ENCODE data around the gene FBN1. TPM values are rescaled to one million over a fixed set of nuclear protein-coding genes. Genes with fewer than 3 reads are reported as not detected.
A peak's percentile ranks its signal among the peaks of the same experiment; 100 is the strongest.

Gene FBN1
- total RNA-seq = under 1 TPM; 0.20 to 0.22 TPM
- not detected for polyA plus RNA-seq

GRCh38 chr15:48645558-48646330 lies at the start of gene FBN1:
Gene FBN1, minus strand, starts transcription at chr15:48645709. Its CDS starts 940 bp downstream, at chr15:48644769.
- Mint-ChIP-seq H3K9me3 (peaks cover 0 to 2% (median 0%) of the 10 kb centered on the region in 8 donors), H3K36me3 (no peaks in the 10 kb centered on the region), H3K27ac (no peak within 1 kb of the TSS), H3K27me3 (peaks cover 19 to 24% of the 10 kb centered on the region in 2 donors), H3K4me1 (peaks cover 0 to 5% (median 3%) of the 10 kb centered on the region in 4 donors), H3K4me3 (peak within 1 kb of the TSS in 3 of 8 donors; percentile 14 to 65 (median 48))
- Histone ChIP-seq H3K27ac (ENCODE audit: low read depth, low read length) (no peak within 1 kb of the TSS), H3K27me3 (ENCODE audit: insufficient read depth, low read length) (no peaks in the 10 kb centered on the region), H3K4me1 (ENCODE audit: insufficient read depth, low read length) (no peaks in the 10 kb centered on the region), H3K36me3 (ENCODE audit: insufficient read depth, low read length) (no peaks in the 10 kb centered on the region), H3K9me3 (ENCODE audit: control insufficient read depth in 1 of 2, low read length in 2 of 2) (no peaks in the 10 kb centered on the region), H3K4me3 (ENCODE audit: low read length in 2 of 2) (no peak within 1 kb of the TSS)
- POLR2A ChIA-PET (ENCODE audit: partially characterized antibody) = no interaction called here
- CTCF ChIA-PET (ENCODE audit: partially characterized antibody) = no interaction called here
- DNase-seq = no peak
- intact Hi-C loops (cut with micrococcal nuclease) = no loop called here

- no peaks in the 10 kb centered on the region for H3K4me1 ChIP-seq (ENCODE audit: insufficient read depth, low read length)
- no peaks in the 10 kb centered on the region for H3K27me3 ChIP-seq (ENCODE audit: insufficient read depth, low read length)
- H3K36me3 ChIP-seq (ENCODE audit: insufficient read depth, low read length) = no peaks in the 10 kb centered on the region
- intact Hi-C loops (cut with micrococcal nuclease) = no loop called here
- DNase-seq = no peak
- Mint-ChIP-seq H3K36me3 (no peaks in the 10 kb centered on the region), H3K4me1 (no peaks in the 10 kb centered on the region), H3K27ac (no peak overlapping the region), H3K27me3 (no peaks in the 10 kb centered on the region), H3K4me3 (no peak overlapping the region), H3K9me3 (peaks cover 0 to 3% (median 0%) of the 10 kb centered on the region in 8 donors)
- no peaks in the 10 kb centered on the region for H3K9me3 ChIP-seq (ENCODE audit: control insufficient read depth in 1 of 2, low read length in 2 of 2)
- ChIA-PET POLR2A (ENCODE audit: partially characterized antibody) (no interaction called here), CTCF (ENCODE audit: partially characterized antibody) (no interaction called here)
- no peak overlapping the region for H3K4me3 ChIP-seq (ENCODE audit: low read length in 2 of 2)
- no peak overlapping the region for H3K27ac ChIP-seq (ENCODE audit: low read depth, low read length)
Measured at GRCh38 chr15:48693484-48693883, 48.0 kb upstream of the FBN1 start.

GRCh38 chr15:48688493-48688892 lies 43.0 kb upstream of the FBN1 start:
- ChIA-PET CTCF (ENCODE audit: partially characterized antibody) (no interaction called here), POLR2A (ENCODE audit: partially characterized antibody) (no interaction called here)
- Histone ChIP-seq H3K9me3 (ENCODE audit: control insufficient read depth in 1 of 2, low read length in 2 of 2) (no peaks in the 10 kb centered on the region), H3K4me1 (ENCODE audit: insufficient read depth, low read length) (no peaks in the 10 kb centered on the region), H3K27ac (ENCODE audit: low read depth, low read length) (no peak overlapping the region), H3K4me3 (ENCODE audit: low read length in 2 of 2) (no peak overlapping the region), H3K36me3 (ENCODE audit: insufficient read depth, low read length) (no peaks in the 10 kb centered on the region), H3K27me3 (ENCODE audit: insufficient read depth, low read length) (no peaks in the 10 kb centered on the region)
- Mint-ChIP-seq H3K4me3 (no peak overlapping the region), H3K27me3 (no peaks in the 10 kb centered on the region), H3K27ac (no peak overlapping the region), H3K9me3 (peaks cover 0 to 11% (median 3%) of the 10 kb centered on the region in 8 donors), H3K36me3 (peaks cover 0 to 3% of the 10 kb centered on the region in 2 donors), H3K4me1 (no peaks in the 10 kb centered on the region)
- no peak for DNase-seq
- intact Hi-C loops (cut with micrococcal nuclease) = no loop called here

- Histone ChIP-seq H3K9me3 (ENCODE audit: control insufficient read depth in 1 of 2, low read length in 2 of 2) (no peaks in the 10 kb centered on the region), H3K4me1 (ENCODE audit: insufficient read depth, low read length) (no peaks in the 10 kb centered on the region), H3K27me3 (ENCODE audit: insufficient read depth, low read length) (no peaks in the 10 kb centered on the region), H3K36me3 (ENCODE audit: insufficient read depth, low read length) (no peaks in the 10 kb centered on the region), H3K27ac (ENCODE audit: low read depth, low read length) (no peak overlapping the region), H3K4me3 (ENCODE audit: low read length in 2 of 2) (no peak overlapping the region)
- CTCF ChIA-PET (ENCODE audit: partially characterized antibody) = interaction anchor here (1.0 kb wide), 1 partner anchor 35 kb away, joined by 3 read pairs; no protein-coding TSS in a partner anchor
- Mint-ChIP-seq H3K9me3 (peaks cover 0 to 11% (median 3%) of the 10 kb centered on the region in 8 donors), H3K27ac (peak overlapping the region in 1 of 7 donors; percentile 53), H3K36me3 (peaks cover 0 to 3% of the 10 kb centered on the region in 2 donors), H3K4me1 (no peaks in the 10 kb centered on the region), H3K27me3 (no peaks in the 10 kb centered on the region), H3K4me3 (no peak overlapping the region)
- intact Hi-C loops (cut with micrococcal nuclease) = no loop called here
- POLR2A ChIA-PET (ENCODE audit: partially characterized antibody) = no interaction called here
- DNase-seq = no peak
Measured at GRCh38 chr15:48683991-48684765, 38.7 kb upstream of the FBN1 start.

- ChIA-PET POLR2A (ENCODE audit: partially characterized antibody) (no interaction called here), CTCF (ENCODE audit: partially characterized antibody) (no interaction called here)
- no peaks in the 10 kb centered on the region for H3K4me1 Mint-ChIP-seq
Measured at GRCh38 chr15:48682942-48683651, 37.6 kb upstream of the FBN1 start.

GRCh38 chr15:48681353-48681752 lies 35.8 kb upstream of the FBN1 start:
- POLR2A ChIA-PET (ENCODE audit: partially characterized antibody) = no interaction called here
- H3K4me3 Mint-ChIP-seq = no peak overlapping the region
- H3K27me3 Mint-ChIP-seq = peaks cover 0 to 1% of the 10 kb centered on the region in 2 donors
- CTCF ChIA-PET (ENCODE audit: partially characterized antibody) = no interaction called here
- H3K9me3 Mint-ChIP-seq = peaks cover 0 to 4% (median 1%) of the 10 kb centered on the region in 8 donors
- peaks cover 0 to 3% of the 10 kb centered on the region in 2 donors for H3K36me3 Mint-ChIP-seq
- intact Hi-C loops (cut with micrococcal nuclease) = no loop called here
- no peak overlapping the region for H3K27ac Mint-ChIP-seq
- Histone ChIP-seq H3K27me3 (ENCODE audit: insufficient read depth, low read length) (no peaks in the 10 kb centered on the region), H3K4me3 (ENCODE audit: low read length in 2 of 2) (no peak overlapping the region), H3K27ac (ENCODE audit: low read depth, low read length) (no peak overlapping the region), H3K9me3 (ENCODE audit: control insufficient read depth in 1 of 2, low read length in 2 of 2) (no peaks in the 10 kb centered on the region), H3K4me1 (ENCODE audit: insufficient read depth, low read length) (no peaks in the 10 kb centered on the region), H3K36me3 (ENCODE audit: insufficient read depth, low read length) (no peaks in the 10 kb centered on the region)
- H3K4me1 Mint-ChIP-seq = no peaks in the 10 kb centered on the region
- no peak for DNase-seq

More at GRCh38 chr15:48682942-48683651, 37.6 kb upstream of the FBN1 start:
- Histone ChIP-seq H3K4me3 (ENCODE audit: low read length in 2 of 2) (no peak overlapping the region), H3K27ac (ENCODE audit: low read depth, low read length) (no peak overlapping the region), H3K27me3 (ENCODE audit: insufficient read depth, low read length) (no peaks in the 10 kb centered on the region), H3K4me1 (ENCODE audit: insufficient read depth, low read length) (no peaks in the 10 kb centered on the region), H3K9me3 (ENCODE audit: control insufficient read depth in 1 of 2, low read length in 2 of 2) (no peaks in the 10 kb centered on the region), H3K36me3 (ENCODE audit: insufficient read depth, low read length) (no peaks in the 10 kb centered on the region)
- Mint-ChIP-seq H3K27me3 (no peaks in the 10 kb centered on the region), H3K27ac (no peak overlapping the region), H3K36me3 (peaks cover 0 to 3% of the 10 kb centered on the region in 2 donors), H3K9me3 (peaks cover 0 to 11% (median 2%) of the 10 kb centered on the region in 8 donors), H3K4me3 (no peak overlapping the region)
- DNase-seq = no peak
- intact Hi-C loops (cut with micrococcal nuclease) = no loop called here

GRCh38 chr15:48680841-48681240 lies 35.3 kb upstream of the FBN1 start:
- no peaks in the 10 kb centered on the region for H3K36me3 ChIP-seq (ENCODE audit: insufficient read depth, low read length)
- no peaks in the 10 kb centered on the region for H3K9me3 ChIP-seq (ENCODE audit: control insufficient read depth in 1 of 2, low read length in 2 of 2)
- Mint-ChIP-seq H3K27ac (no peak overlapping the region), H3K36me3 (peaks cover 0 to 3% of the 10 kb centered on the region in 2 donors), H3K9me3 (peaks cover 0 to 3% (median under 1%) of the 10 kb centered on the region in 8 donors), H3K4me1 (no peaks in the 10 kb centered on the region), H3K4me3 (no peak overlapping the region), H3K27me3 (peaks cover 0 to 3% of the 10 kb centered on the region in 2 donors)
- no peak overlapping the region for H3K27ac ChIP-seq (ENCODE audit: low read depth, low read length)
- POLR2A ChIA-PET (ENCODE audit: partially characterized antibody) = no interaction called here
- DNase-seq = no peak
- no peaks in the 10 kb centered on the region for H3K4me1 ChIP-seq (ENCODE audit: insufficient read depth, low read length)
- H3K4me3 ChIP-seq (ENCODE audit: low read length in 2 of 2) = no peak overlapping the region
- CTCF ChIA-PET (ENCODE audit: partially characterized antibody) = no interaction called here
- no peaks in the 10 kb centered on the region for H3K27me3 ChIP-seq (ENCODE audit: insufficient read depth, low read length)
- intact Hi-C loops (cut with micrococcal nuclease) = no loop called here

All from CD4-positive, alpha-beta memory T cell (primary cell).